Lower leg skin (tissue), 3 donors: Measurements from ENCODE around the gene MCCC2.

Experiments used
- POLR2A ChIP-seq, 2 donors: fragments of 450-650 bp; IDR thresholded peaks; one replicate each; pipeline ENCODE4 v1.6.1; 2016 to 2017; ENCODE audit warnings: antibody characterized with exemption in 2 of 2, mild to moderate bottlenecking in 1 of 2, moderate library complexity in 1 of 2
- TF ChIP-seq, protein P1 (sequence below), 3 donors: fragments of 450-650 bp; IDR thresholded peaks; one replicate each; pipeline ENCODE4 v1.5.1; 2016; ENCODE audit warnings: antibody characterized with exemption in 3 of 3, mild to moderate bottlenecking in 3 of 3, moderate library complexity in 2 of 3

DNA sequence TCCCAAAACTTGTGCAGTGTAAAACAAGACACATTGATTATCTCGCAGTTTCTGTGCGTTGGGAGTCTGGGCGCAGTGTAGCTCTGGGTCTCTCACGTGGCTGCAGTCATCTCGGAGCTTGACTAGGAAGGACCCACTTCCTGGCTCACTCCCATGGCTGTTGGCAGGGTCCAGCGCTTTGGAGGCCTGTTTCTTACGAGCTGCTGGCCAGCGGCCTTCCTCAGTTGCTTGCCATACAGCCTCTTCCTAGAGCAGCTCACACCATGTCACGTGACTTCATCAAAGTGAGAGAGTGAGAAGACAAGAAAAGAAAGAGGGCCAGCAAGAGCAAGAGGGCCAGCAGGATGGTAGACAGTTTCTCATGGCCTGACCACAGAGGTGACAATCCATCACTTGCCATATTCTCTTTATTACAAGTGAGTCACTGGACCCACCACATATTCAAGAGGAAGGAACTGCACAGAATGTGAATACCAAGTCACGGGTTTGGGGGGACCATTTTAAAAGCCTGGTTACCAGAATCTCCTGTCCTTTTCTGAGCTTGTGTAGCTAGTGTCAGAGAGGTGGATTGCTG lies 36.2 kb downstream of the MCCC2 start:
- TF ChIP-seq, protein P1, sequence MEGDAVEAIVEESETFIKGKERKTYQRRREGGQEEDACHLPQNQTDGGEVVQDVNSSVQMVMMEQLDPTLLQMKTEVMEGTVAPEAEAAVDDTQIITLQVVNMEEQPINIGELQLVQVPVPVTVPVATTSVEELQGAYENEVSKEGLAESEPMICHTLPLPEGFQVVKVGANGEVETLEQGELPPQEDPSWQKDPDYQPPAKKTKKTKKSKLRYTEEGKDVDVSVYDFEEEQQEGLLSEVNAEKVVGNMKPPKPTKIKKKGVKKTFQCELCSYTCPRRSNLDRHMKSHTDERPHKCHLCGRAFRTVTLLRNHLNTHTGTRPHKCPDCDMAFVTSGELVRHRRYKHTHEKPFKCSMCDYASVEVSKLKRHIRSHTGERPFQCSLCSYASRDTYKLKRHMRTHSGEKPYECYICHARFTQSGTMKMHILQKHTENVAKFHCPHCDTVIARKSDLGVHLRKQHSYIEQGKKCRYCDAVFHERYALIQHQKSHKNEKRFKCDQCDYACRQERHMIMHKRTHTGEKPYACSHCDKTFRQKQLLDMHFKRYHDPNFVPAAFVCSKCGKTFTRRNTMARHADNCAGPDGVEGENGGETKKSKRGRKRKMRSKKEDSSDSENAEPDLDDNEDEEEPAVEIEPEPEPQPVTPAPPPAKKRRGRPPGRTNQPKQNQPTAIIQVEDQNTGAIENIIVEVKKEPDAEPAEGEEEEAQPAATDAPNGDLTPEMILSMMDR (IDR thresholded peaks at IDR 0.05), result no peak
- no peak for TF ChIP-seq POLR2A (IDR thresholded peaks at IDR 0.05)
